Ovary (tissue), 9 donors: ENCODE data around the gene MIDN. TPM values are rescaled to one million over a fixed set of nuclear protein-coding genes. Genes with fewer than 3 reads are reported as not detected.
A peak's percentile ranks its signal among the peaks of the same experiment; 100 is the strongest.

Source experiments
- DNase-seq, 5 donors: peaks; one replicate each; pipeline ENCODE4 v3.0.0-alpha.2; 2019 to 2020
- H3K27ac ChIP-seq, 2 donors: fragments of 200-600 bp; one replicate each; pipeline versions ENCODE4 v1.5.1 to v1.8.0; 2019 to 2022
- H3K27me3 ChIP-seq: fragments of 200-600 bp; one replicate; pipeline ENCODE4 v1.8.0; 2022
- H3K36me3 ChIP-seq: fragments of 200-600 bp; sonication (generic); one replicate; pipeline ENCODE4 v1.5.1; 2019
- H3K4me1 ChIP-seq: one replicate; pipeline ENCODE4 v1.8.1; 2013; ENCODE audit warnings: mild to moderate bottlenecking, moderate library complexity; ENCODE audit not compliant: insufficient read depth
- H3K4me3 ChIP-seq: fragments of 200-600 bp; sonication (generic); one replicate; pipeline ENCODE4 v1.5.1; 2017
- H3K9me3 ChIP-seq, 2 donors: fragments of 200-600 bp in 1 of 2; sonication (generic) in 1 of 2; one replicate each; pipeline versions ENCODE4 v1.5.1 to v1.8.1; 2013 to 2019; ENCODE audit warnings: mild to moderate bottlenecking in 1 of 2, moderate library complexity in 1 of 2
- EP300 ChIP-seq: sonication (generic); formaldehyde crosslinking; IDR thresholded peaks from one replicate; pipeline ENCODE4 v1.6.1; 2017; ENCODE audit warnings: antibody characterized with exemption
- POLR2A ChIP-seq: fragments of 450-650 bp; IDR thresholded peaks from one replicate; pipeline ENCODE4 v1.6.1; 2017; ENCODE audit warnings: antibody characterized with exemption, mild to moderate bottlenecking, moderate library complexity
- WGBS, 3 donors: extraction: QIAGEN DNeasy Blood & Tissue Kit in 1 of 3; methylation state at CpG; one replicate each; pipeline versions ENCODE4 v1.1.5 to v1.1.7; 2013 to 2017; 5-methylcytosine and 5-hydroxymethylcytosine counted together
- intact Hi-C, 4 donors: fragments of 100-400 bp; cut with DNase I; formaldehyde crosslinking; loops; one replicate each; pipeline versions ENCODE4 v1.11.0 to v1.15.1; 2022 to 2023
- polyA plus RNA-seq, 2 donors: library from polyadenylated mRNA; stranded (reverse); fragments of 200-250 nt in 1 of 2; fragments of 350-450 nt in 1 of 2; fragmentation: Illumina TruSeq in 1 of 2; extraction: RNeasy Lipid Tissue Mini Kit (QIAGEN cat#74804) in 1 of 2; gene quantifications; one replicate each; pipeline ENCODE4 v1.2.3, GENCODE V29; 2013 to 2014
- total RNA-seq, 7 donors: library from RNA; depleted of rRNA in 2 of 7; stranded (reverse); fragments of >200 nt in 2 of 7; fragmentation: NEBNext Ultra II Directional in 3 of 7; extraction: Animal tissue kit (Norgen Biotek cat#: 25700) in 3 of 7; gene quantifications; one replicate each; pipeline versions ENCODE4 v1.1.0 to v1.2.4, GENCODE V29; 2016 to 2023
- TF ChIP-seq, protein P1 (sequence below), 3 donors: fragments of 450-650 bp in 2 of 3; fragments of 200-600 bp in 1 of 3; IDR thresholded peaks; one replicate each; pipeline versions ENCODE4 v1.5.1 to v1.8.0; 2016 to 2022; ENCODE audit warnings: antibody characterized with exemption in 3 of 3, mild to moderate bottlenecking in 1 of 3
- donor health status: DM: no; HTN: no; CAD: no; lungs with moderate emphysema.
- donor health status: DM: no; HTN: no; CAD: no.
- donor health status: Bipolar disorder and iron deficiency.
- donor health status: DM: yes; HTN: yes; CAD: no.
- donor health status: DM: no; HTN: no; CAD: no.
- donor health status: DM: yes; HTN: yes; CAD: no.

Gene MIDN
- total and polyA plus RNA-seq, 9 donors: 10.1 to 261 (median 105) TPM

DNA sequence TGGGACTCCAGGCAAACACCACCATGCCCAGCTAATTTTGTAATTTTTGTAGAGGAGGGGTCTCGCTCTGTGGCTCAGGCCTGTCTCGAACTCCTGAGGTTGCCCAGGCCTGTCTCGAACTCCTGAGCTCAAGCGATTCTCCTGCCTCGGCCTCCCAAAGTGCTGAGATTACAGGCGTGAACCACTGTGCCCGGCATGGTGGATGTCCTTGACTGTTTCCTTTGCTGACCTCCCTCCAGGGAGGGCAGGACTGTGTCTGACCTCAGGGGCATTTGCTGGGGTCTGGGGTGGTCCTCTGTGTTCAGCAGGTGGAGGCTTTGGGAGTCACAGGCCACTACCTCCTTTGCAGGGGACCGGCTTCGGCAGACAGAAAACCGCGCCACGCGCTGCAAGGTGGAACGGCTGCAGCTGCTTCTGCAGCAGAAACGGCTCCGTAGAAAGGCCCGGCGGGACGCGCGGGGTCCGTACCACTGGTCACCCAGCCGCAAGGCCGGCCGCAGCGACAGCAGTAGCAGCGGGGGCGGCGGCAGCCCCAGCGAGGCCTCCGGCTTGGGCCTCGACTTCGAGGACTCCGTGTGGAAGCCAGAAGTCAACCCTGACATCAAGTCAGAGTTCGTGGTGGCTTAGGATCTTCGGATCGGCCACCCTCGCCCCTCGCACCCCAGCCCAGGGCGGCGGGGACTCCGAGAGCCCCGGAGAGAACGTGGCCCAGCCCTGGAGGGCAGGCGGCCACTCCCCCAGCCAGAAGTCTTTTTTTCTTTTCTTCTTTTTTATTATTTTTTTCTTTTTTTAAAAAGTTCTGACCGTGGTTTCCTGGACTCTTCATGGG lies 8.5 kb downstream of the MIDN start:
- no peak for DNase-seq
- Histone ChIP-seq H3K36me3 (no peaks in the 10 kb centered on the region), H3K4me3 (no peak overlapping the region), H3K4me1 (peaks cover 36% of the 10 kb centered on the region), H3K27ac (no peak overlapping the region), H3K27me3 (no peaks in the 10 kb centered on the region), H3K9me3 (no peaks in the 10 kb centered on the region)
- intact Hi-C loops: no loop called here
- 78 to 84% (median 78%) methylated on average over 46 of the region's 46 CpGs for WGBS, 3 donors
- TF ChIP-seq POLR2A: no peak
- TF ChIP-seq EP300: no peak
- TF ChIP-seq, protein P1, sequence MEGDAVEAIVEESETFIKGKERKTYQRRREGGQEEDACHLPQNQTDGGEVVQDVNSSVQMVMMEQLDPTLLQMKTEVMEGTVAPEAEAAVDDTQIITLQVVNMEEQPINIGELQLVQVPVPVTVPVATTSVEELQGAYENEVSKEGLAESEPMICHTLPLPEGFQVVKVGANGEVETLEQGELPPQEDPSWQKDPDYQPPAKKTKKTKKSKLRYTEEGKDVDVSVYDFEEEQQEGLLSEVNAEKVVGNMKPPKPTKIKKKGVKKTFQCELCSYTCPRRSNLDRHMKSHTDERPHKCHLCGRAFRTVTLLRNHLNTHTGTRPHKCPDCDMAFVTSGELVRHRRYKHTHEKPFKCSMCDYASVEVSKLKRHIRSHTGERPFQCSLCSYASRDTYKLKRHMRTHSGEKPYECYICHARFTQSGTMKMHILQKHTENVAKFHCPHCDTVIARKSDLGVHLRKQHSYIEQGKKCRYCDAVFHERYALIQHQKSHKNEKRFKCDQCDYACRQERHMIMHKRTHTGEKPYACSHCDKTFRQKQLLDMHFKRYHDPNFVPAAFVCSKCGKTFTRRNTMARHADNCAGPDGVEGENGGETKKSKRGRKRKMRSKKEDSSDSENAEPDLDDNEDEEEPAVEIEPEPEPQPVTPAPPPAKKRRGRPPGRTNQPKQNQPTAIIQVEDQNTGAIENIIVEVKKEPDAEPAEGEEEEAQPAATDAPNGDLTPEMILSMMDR (IDR thresholded peaks at IDR 0.05): no peak

DNA sequence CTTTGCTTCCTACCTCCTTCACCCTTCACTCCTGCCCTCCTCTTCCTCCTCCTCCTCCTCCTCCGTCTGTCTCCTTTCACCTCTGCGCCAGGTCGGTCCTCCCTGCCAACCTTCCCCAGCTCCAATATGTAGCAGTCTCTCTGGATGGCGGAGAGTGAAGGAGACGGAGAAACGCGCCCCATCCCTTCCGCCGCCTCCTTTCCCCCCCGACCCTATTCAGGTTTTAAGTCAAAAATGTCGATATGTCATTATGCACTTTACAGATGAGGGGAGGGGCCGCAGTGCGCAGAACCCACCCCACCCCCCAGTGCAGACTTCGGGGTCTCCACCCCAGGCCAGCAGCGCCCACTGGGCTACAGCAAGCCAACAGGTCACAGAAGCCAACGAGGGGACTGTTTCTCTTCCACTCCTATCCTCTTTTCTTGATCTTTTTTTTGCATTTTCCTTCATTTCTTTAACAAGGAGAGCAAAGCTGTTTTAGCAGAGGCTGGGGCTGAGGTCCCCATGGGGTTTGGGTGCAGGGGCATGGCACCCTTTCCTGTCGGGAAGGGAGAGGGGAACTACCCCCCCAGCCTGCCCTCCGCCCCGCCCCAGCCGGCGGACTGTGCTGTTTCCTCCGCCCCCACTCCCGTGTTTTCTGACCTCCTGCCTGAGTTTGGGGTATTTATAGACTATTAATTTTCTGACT lies 9.2 kb downstream of the MIDN start:
- intact Hi-C loops: no loop called here
- TF ChIP-seq, protein P1 (IDR thresholded peaks at IDR 0.05): no peak
- TF ChIP-seq EP300 (no peak), POLR2A (no peak)
- DNase-seq: no peak
- Histone ChIP-seq H3K27ac (peak overlapping the region; percentile 89 to 91), H3K36me3 (no peaks in the 10 kb centered on the region), H3K4me1 (peaks cover 42% of the 10 kb centered on the region), H3K4me3 (no peak overlapping the region), H3K9me3 (no peaks in the 10 kb centered on the region), H3K27me3 (no peaks in the 10 kb centered on the region)
- WGBS, 3 donors: 52 to 56% (median 54%) methylated on average over 23 of the region's 23 CpGs

DNA sequence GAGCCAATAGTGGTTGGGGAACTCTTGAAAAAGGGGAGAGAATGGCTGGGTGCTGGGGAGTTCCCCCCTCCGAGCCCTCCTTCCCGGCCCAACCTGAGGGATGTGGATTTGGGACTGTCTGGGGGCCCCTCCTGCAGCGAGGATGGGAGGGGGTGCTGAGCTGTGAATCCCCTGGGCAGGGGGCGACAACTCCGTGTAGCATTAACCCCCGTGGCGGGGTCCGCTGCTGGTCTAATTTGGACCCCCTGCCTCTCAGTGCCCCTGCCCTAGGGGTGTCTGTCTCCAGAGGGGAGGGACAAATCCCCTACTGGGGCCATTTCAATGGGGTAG lies 9.7 kb downstream of the MIDN start:
- H3K36me3 ChIP-seq: no peaks in the 10 kb centered on the region
- 43 to 56% (median 55%) methylated on average over 3 to 8 of the region's 8 CpGs for WGBS, 3 donors
- DNase-seq: no peak
- H3K9me3 ChIP-seq: no peaks in the 10 kb centered on the region
- H3K4me3 ChIP-seq: no peak overlapping the region
- TF ChIP-seq POLR2A: no peak
- no peak for TF ChIP-seq EP300
- TF ChIP-seq, protein P1 (IDR thresholded peaks at IDR 0.05): no peak
- no peaks in the 10 kb centered on the region for H3K27me3 ChIP-seq
- peak overlapping the region; percentile 89 to 91 for H3K27ac ChIP-seq
- H3K4me1 ChIP-seq: peaks cover 45% of the 10 kb centered on the region
- intact Hi-C loops: no loop called here

DNA sequence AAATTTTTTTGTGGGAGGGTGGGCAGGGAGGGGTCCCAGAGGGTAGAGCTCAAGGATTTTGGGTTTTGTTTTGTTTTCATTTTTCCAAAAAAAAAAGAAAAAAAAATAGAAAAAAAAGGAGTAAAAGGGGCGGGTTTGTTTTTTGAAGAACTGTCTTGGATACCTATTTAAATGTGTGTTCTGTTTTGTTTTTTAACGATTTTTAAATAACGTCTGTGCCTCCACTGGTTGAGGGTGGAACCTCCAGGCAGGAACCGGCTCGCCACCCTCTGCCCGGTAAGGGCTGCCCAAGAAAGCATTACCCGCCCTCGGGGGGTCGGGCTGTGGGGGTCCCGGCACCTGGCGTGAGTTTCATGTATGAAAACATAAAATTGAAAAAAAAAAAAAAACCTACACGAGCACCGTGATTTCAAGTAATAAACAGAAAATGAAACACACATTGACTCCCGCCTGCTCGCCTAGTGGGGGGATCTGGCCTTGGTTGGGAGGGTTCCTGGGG lies 10.4 kb downstream of the MIDN start:
- Histone ChIP-seq H3K4me3 (peak overlapping the region; percentile 1), H3K36me3 (no peaks in the 10 kb centered on the region), H3K4me1 (peaks cover 40% of the 10 kb centered on the region), H3K27me3 (no peaks in the 10 kb centered on the region), H3K27ac (peak overlapping the region; percentile 89 to 91), H3K9me3 (no peaks in the 10 kb centered on the region)
- intact Hi-C loops: no loop called here
- no peak for TF ChIP-seq EP300
- TF ChIP-seq POLR2A: no peak
- DNase-seq: no peak
- WGBS, 3 donors: 4 to 9% (median 6%) methylated on average over 15 of the region's 15 CpGs
